SK-N-SH (cell line): ENCODE results near the gene MYO1H. TPM values are rescaled to one million over a fixed set of nuclear protein-coding genes. Genes with fewer than 3 reads are reported as not detected.

Source experiments
- CTCF ChIA-PET: fragments of 300-600, 350-600 bp; formaldehyde crosslinking; extraction: SDS; loops from one replicate; lab custom pipeline; 2021; lab: Yijun Ruan, JAX
- POLR2A ChIA-PET: fragments of 350-600 bp; sonication (Branson Sonifier 250); formaldehyde crosslinking; extraction: SDS; loops from one replicate; lab custom pipeline; 2020; ENCODE audit warnings: antibody characterized with exemption, inconsistent platforms; lab: Yijun Ruan, JAX
- DNase-seq: peaks from one replicate; pipeline ENCODE4 v3.0.0; 2012
- H2AFZ ChIP-seq: fragments of 200-600 bp; sonication (generic); 2 replicates; pipeline ENCODE4 v1.8.1; 2016; ENCODE audit warnings: antibody characterized with exemption, mild to moderate bottlenecking, low read depth
- H3F3A ChIP-seq: fragments of 200-600 bp; sonication (generic); replicated peaks from 2 replicates; pipeline ENCODE3; 2016; ENCODE audit warnings: antibody characterized with exemption, mild to moderate bottlenecking; ENCODE audit not compliant: insufficient read depth
- H3K27ac ChIP-seq, 2 experiments: fragments of 200-500 bp in 1 of 2; fragments of 200-600 bp in 1 of 2; sonication (Bioruptor generic) in 1 of 2; sonication (generic), shearing (Covaris generic) in 1 of 2; 2 replicates each; pipeline versions ENCODE4 v1.5.1 to v1.6.1; 2014 to 2016; ENCODE audit warnings: low read depth in 2 of 2, inconsistent platforms in 1 of 2, low read length in 1 of 2, mild to moderate bottlenecking in 1 of 2, mixed read lengths in 1 of 2
- H3K27me3 ChIP-seq: fragments of 200-600 bp; sonication (generic), shearing (Covaris generic); 2 replicates; pipeline ENCODE4 v1.6.1; 2016; ENCODE audit warnings: mixed run types; ENCODE audit not compliant: insufficient read depth
- H3K36me3 ChIP-seq, 2 experiments: fragments of 200-500 bp in 1 of 2; fragments of 200-600 bp in 1 of 2; sonication (Bioruptor generic) in 1 of 2; sonication (generic) in 1 of 2; replicated peaks in 1 of 2; 2 replicates each; pipeline versions ENCODE3 to v1.5.1; 2014 to 2016; ENCODE audit warnings: low read length in 1 of 2, mild to moderate bottlenecking in 1 of 2; ENCODE audit not compliant: insufficient read depth in 2 of 2, control insufficient read depth in 1 of 2
- H3K4me1 ChIP-seq, 2 experiments: fragments of 200-500 bp in 1 of 2; fragments of 200-600 bp in 1 of 2; sonication (Bioruptor generic) in 1 of 2; sonication (generic), shearing (Covaris generic) in 1 of 2; 2 replicates each; pipeline versions ENCODE4 v1.5.1 to v1.6.1; 2014 to 2016; ENCODE audit warnings: low read depth in 1 of 2, low read length in 1 of 2, mixed run types in 1 of 2; ENCODE audit not compliant: insufficient read depth in 2 of 2, control insufficient read depth in 1 of 2
- H3K4me2 ChIP-seq: fragments of 200-600 bp; sonication (generic), shearing (Covaris generic); 2 replicates; pipeline ENCODE4 v1.6.1; 2017; ENCODE audit warnings: mixed run types
- H3K4me3 ChIP-seq, 2 experiments: fragments of 200-500 bp in 1 of 2; fragments of 200-600 bp in 1 of 2; sonication (Bioruptor generic) in 1 of 2; sonication (generic), shearing (Covaris generic) in 1 of 2; 2 replicates each; pipeline versions ENCODE4 v1.5.1 to v1.8.1; 2014 to 2016; ENCODE audit warnings: low read depth in 2 of 2, inconsistent platforms in 1 of 2, low read length in 1 of 2, mild to moderate bottlenecking in 1 of 2, mixed read lengths in 1 of 2, moderate library complexity in 1 of 2
- H3K79me2 ChIP-seq: fragments of 200-600 bp; sonication (generic); 2 replicates; pipeline ENCODE4 v1.8.1; 2017; ENCODE audit warnings: mild to moderate bottlenecking; ENCODE audit not compliant: insufficient read depth
- H3K9ac ChIP-seq: fragments of 200-600 bp; sonication (generic); 2 replicates; pipeline ENCODE4 v1.6.1; 2017; ENCODE audit warnings: mixed run types
- H3K9me2 ChIP-seq: fragments of 200-600 bp; sonication (generic); 2 replicates; pipeline ENCODE4 v1.6.1; 2017; ENCODE audit warnings: mixed run types
- H3K9me3 ChIP-seq: fragments of 200-600 bp; sonication (generic); 2 replicates; pipeline ENCODE4 v1.6.1; 2017; ENCODE audit warnings: mixed run types, mild to moderate bottlenecking, moderate library complexity
- H4K20me1 ChIP-seq: fragments of 200-600 bp; sonication (generic); 2 replicates; pipeline ENCODE4 v1.6.1; 2017; ENCODE audit warnings: mild to moderate bottlenecking, mixed run types; ENCODE audit not compliant: insufficient read depth
- CHD2 ChIP-seq: fragments of 150-350 bp; IDR thresholded peaks from 2 replicates; pipeline ENCODE4 v1.6.1; 2018; ENCODE audit warnings: low read length; ENCODE audit not compliant: partially characterized antibody
- CTCF ChIP-seq: fragments of 200-600 bp; sonication (generic); IDR thresholded peaks from 2 replicates; pipeline ENCODE4 v1.6.1; 2017; ENCODE audit warnings: antibody characterized with exemption, mild to moderate bottlenecking, moderate library complexity
- EZH2phosphoT487 ChIP-seq: fragments of 200-600 bp; sonication (generic); IDR thresholded peaks from 2 replicates; pipeline ENCODE4 v1.6.1; 2017; ENCODE audit warnings: low read depth, mixed run types, mild to moderate bottlenecking, antibody characterized with exemption, moderate library complexity, borderline replicate concordance
- FOSL2 ChIP-seq: IDR thresholded peaks from 2 replicates; pipeline ENCODE4 v1.4.0; 2012; ENCODE audit warnings: low read depth, mild to moderate bottlenecking, moderate library complexity, borderline replicate concordance
- FOXM1 ChIP-seq: IDR thresholded peaks from 2 replicates; pipeline ENCODE4 v1.4.0; 2012; ENCODE audit warnings: low read depth, mild to moderate bottlenecking
- GABPA ChIP-seq: IDR thresholded peaks from 2 replicates; pipeline ENCODE4 v1.4.0; 2012; ENCODE audit warnings: low read depth, mild to moderate bottlenecking
- GATA2 ChIP-seq: sonication (generic); formaldehyde crosslinking; IDR thresholded peaks from 2 replicates; pipeline ENCODE4 v1.5.0; 2020; ENCODE audit warnings: mild to moderate bottlenecking, missing genetic modification reagents
- IRF3 ChIP-seq: fragments of 150-350 bp; IDR thresholded peaks from 2 replicates; pipeline ENCODE4 v1.6.1; 2016; ENCODE audit warnings: mild to moderate bottlenecking, low read depth, low read length
- JUND ChIP-seq: IDR thresholded peaks from 2 replicates; pipeline ENCODE4 v1.4.0; 2012
- MAX ChIP-seq: IDR thresholded peaks from 2 replicates; pipeline ENCODE4 v1.4.0; 2012; ENCODE audit warnings: low read depth
- MEF2A ChIP-seq: IDR thresholded peaks from 2 replicates; pipeline ENCODE4 v1.4.0; 2012; ENCODE audit warnings: low read depth, borderline replicate concordance
- MXI1 ChIP-seq: IDR thresholded peaks from 2 replicates; pipeline ENCODE4 v1.6.1; 2012; ENCODE audit warnings: mild to moderate bottlenecking, low read depth, low read length, improper control_type of control experiment
- NFIC ChIP-seq: IDR thresholded peaks from 2 replicates; pipeline ENCODE4 v1.4.0; 2012; ENCODE audit warnings: borderline replicate concordance
- PBX3 ChIP-seq: IDR thresholded peaks from 2 replicates; pipeline ENCODE4; 2012
- RCOR1 ChIP-seq: fragments of 150-350 bp; IDR thresholded peaks from 2 replicates; pipeline ENCODE4 v1.6.1; 2017; ENCODE audit warnings: antibody characterized with exemption, low read length
- TAF1 ChIP-seq: IDR thresholded peaks from 2 replicates; pipeline ENCODE4 v1.6.1; 2012; ENCODE audit warnings: low read depth, mild to moderate bottlenecking, low read length, moderate library complexity, borderline replicate concordance
- TEAD4 ChIP-seq: IDR thresholded peaks from 2 replicates; pipeline ENCODE4 v1.4.0; 2012; ENCODE audit warnings: mild to moderate bottlenecking, borderline replicate concordance; ENCODE audit not compliant: insufficient read depth
- USF1 ChIP-seq: IDR thresholded peaks from 2 replicates; pipeline ENCODE4 v1.4.0; 2012; ENCODE audit warnings: low read depth, borderline replicate concordance
- USF2 ChIP-seq: fragments of 150-350 bp; IDR thresholded peaks from 2 replicates; pipeline ENCODE4 v1.6.1; 2017; ENCODE audit warnings: antibody characterized with exemption, low read length, low read depth, borderline replicate concordance
- WGBS: methylation state at CpG from one replicate; pipeline ENCODE4 v1.1.6; 2017; ENCODE audit warnings: low lambda C conversion rate; 5-methylcytosine and 5-hydroxymethylcytosine counted together
- polyA plus RNA-seq, 3 experiments: library from polyadenylated mRNA; depleted of rRNA; stranded (reverse); fragments of >200 nt; gene quantifications; 2 replicates each; pipeline ENCODE4 v1.2.3, GENCODE V29; 2012

Gene MYO1H
- polyA plus RNA-seq, 1 of the 3 experiments (the other 2 are of a cell fraction), result not detected

- no peaks in the 10 kb centered on the region for H3K9me2 ChIP-seq
- peaks cover 0 to 8% of the 10 kb centered on the region in 2 experiments for H3K36me3 ChIP-seq
- H3F3A ChIP-seq, result no peaks in the 10 kb centered on the region
- ChIA-PET POLR2A (interaction anchor here (1.3 kb wide), 1 partner anchor 8 kb away, joined by 3 read pairs; no protein-coding TSS in a partner anchor), CTCF (interaction anchor here (0.8 kb wide), 2 partner anchors 41 to 45 kb away, joined by 3 read pairs; no protein-coding TSS in a partner anchor)
- peak overlapping the region; percentile 93 to 94 for H3K4me3 ChIP-seq
- H3K27me3 ChIP-seq, result no peaks in the 10 kb centered on the region
- peaks cover 21% of the 10 kb centered on the region for H4K20me1 ChIP-seq
- 5% methylated on average over 9 of the region's 9 CpGs for WGBS
- H3K27ac ChIP-seq, result peak overlapping the region in 1 of 2 experiments; percentile 87; a peak in 2 of 4 replicates
- H3K4me1 ChIP-seq, result peaks cover 16 to 17% of the 10 kb centered on the region in 2 experiments; a peak in 3 of 4 replicates
- H3K79me2 ChIP-seq, result peaks cover 79% of the 10 kb centered on the region
- peak overlapping the region; percentile 97 for H2AFZ ChIP-seq
- no peak for TF ChIP-seq USF2
- no peak for TF ChIP-seq TAF1
- no peak for TF ChIP-seq CHD2
- TF ChIP-seq FOXM1, result no peak
- no peak for TF ChIP-seq MXI1
- TF ChIP-seq USF1, result no peak
- no peak for TF ChIP-seq MAX
- no peak for TF ChIP-seq GATA2 (CRISPR knock-in tag)
- TF ChIP-seq TEAD4, result no peak
- no peak for TF ChIP-seq MEF2A
- TF ChIP-seq FOSL2, result no peak
- no peak for TF ChIP-seq EZH2phosphoT487
- no peak for TF ChIP-seq IRF3
- no peak for TF ChIP-seq JUND
- TF ChIP-seq GABPA, result no peak
- no peak for TF ChIP-seq PBX3
- TF ChIP-seq RCOR1, result no peak
- no peak for TF ChIP-seq CTCF
- no peak for TF ChIP-seq NFIC
- H3K9ac ChIP-seq, result peak overlapping the region; percentile 95
- no peak for DNase-seq
- H3K9me3 ChIP-seq, result no peaks in the 10 kb centered on the region
- peak overlapping the region; percentile 80 for H3K4me2 ChIP-seq
Measured at GRCh38 chr12:109477963-109478315, 130.2 kb downstream of the MYO1H start.
